SK-N-SH (cell line): ENCODE results near the gene IL2RA. TPM values are rescaled to one million over a fixed set of nuclear protein-coding genes. Genes with fewer than 3 reads are reported as not detected.
"Not testable (repeated sequence)": the region's sequence is repeated elsewhere in the genome, so short reads cannot be mapped to it uniquely, and the experiment has no call there.

Experiments used
- CTCF ChIA-PET: fragments of 300-600, 350-600 bp; formaldehyde crosslinking; extraction: SDS; loops from one replicate; lab custom pipeline; 2021; lab: Yijun Ruan, JAX
- POLR2A ChIA-PET: fragments of 350-600 bp; sonication (Branson Sonifier 250); formaldehyde crosslinking; extraction: SDS; loops from one replicate; lab custom pipeline; 2020; ENCODE audit warnings: antibody characterized with exemption, inconsistent platforms; lab: Yijun Ruan, JAX
- DNase-seq: peaks from one replicate; pipeline ENCODE4 v3.0.0; 2012
- H2AFZ ChIP-seq: fragments of 200-600 bp; sonication (generic); 2 replicates; pipeline ENCODE4 v1.8.1; 2016; ENCODE audit warnings: antibody characterized with exemption, mild to moderate bottlenecking, low read depth
- H3F3A ChIP-seq: fragments of 200-600 bp; sonication (generic); replicated peaks from 2 replicates; pipeline ENCODE3; 2016; ENCODE audit warnings: antibody characterized with exemption, mild to moderate bottlenecking; ENCODE audit not compliant: insufficient read depth
- H3K27ac ChIP-seq, 2 experiments: fragments of 200-500 bp in 1 of 2; fragments of 200-600 bp in 1 of 2; sonication (Bioruptor generic) in 1 of 2; sonication (generic), shearing (Covaris generic) in 1 of 2; 2 replicates each; pipeline versions ENCODE4 v1.5.1 to v1.6.1; 2014 to 2016; ENCODE audit warnings: low read depth in 2 of 2, inconsistent platforms in 1 of 2, low read length in 1 of 2, mild to moderate bottlenecking in 1 of 2, mixed read lengths in 1 of 2
- H3K27me3 ChIP-seq: fragments of 200-600 bp; sonication (generic), shearing (Covaris generic); 2 replicates; pipeline ENCODE4 v1.6.1; 2016; ENCODE audit warnings: mixed run types; ENCODE audit not compliant: insufficient read depth
- H3K36me3 ChIP-seq, 2 experiments: fragments of 200-500 bp in 1 of 2; fragments of 200-600 bp in 1 of 2; sonication (Bioruptor generic) in 1 of 2; sonication (generic) in 1 of 2; replicated peaks in 1 of 2; 2 replicates each; pipeline versions ENCODE3 to v1.5.1; 2014 to 2016; ENCODE audit warnings: low read length in 1 of 2, mild to moderate bottlenecking in 1 of 2; ENCODE audit not compliant: insufficient read depth in 2 of 2, control insufficient read depth in 1 of 2
- H3K4me1 ChIP-seq, 2 experiments: fragments of 200-500 bp in 1 of 2; fragments of 200-600 bp in 1 of 2; sonication (Bioruptor generic) in 1 of 2; sonication (generic), shearing (Covaris generic) in 1 of 2; 2 replicates each; pipeline versions ENCODE4 v1.5.1 to v1.6.1; 2014 to 2016; ENCODE audit warnings: low read depth in 1 of 2, low read length in 1 of 2, mixed run types in 1 of 2; ENCODE audit not compliant: insufficient read depth in 2 of 2, control insufficient read depth in 1 of 2
- H3K4me2 ChIP-seq: fragments of 200-600 bp; sonication (generic), shearing (Covaris generic); 2 replicates; pipeline ENCODE4 v1.6.1; 2017; ENCODE audit warnings: mixed run types
- H3K4me3 ChIP-seq, 2 experiments: fragments of 200-500 bp in 1 of 2; fragments of 200-600 bp in 1 of 2; sonication (Bioruptor generic) in 1 of 2; sonication (generic), shearing (Covaris generic) in 1 of 2; 2 replicates each; pipeline versions ENCODE4 v1.5.1 to v1.8.1; 2014 to 2016; ENCODE audit warnings: low read depth in 2 of 2, inconsistent platforms in 1 of 2, low read length in 1 of 2, mild to moderate bottlenecking in 1 of 2, mixed read lengths in 1 of 2, moderate library complexity in 1 of 2
- H3K79me2 ChIP-seq: fragments of 200-600 bp; sonication (generic); 2 replicates; pipeline ENCODE4 v1.8.1; 2017; ENCODE audit warnings: mild to moderate bottlenecking; ENCODE audit not compliant: insufficient read depth
- H3K9ac ChIP-seq: fragments of 200-600 bp; sonication (generic); 2 replicates; pipeline ENCODE4 v1.6.1; 2017; ENCODE audit warnings: mixed run types
- H3K9me2 ChIP-seq: fragments of 200-600 bp; sonication (generic); 2 replicates; pipeline ENCODE4 v1.6.1; 2017; ENCODE audit warnings: mixed run types
- H3K9me3 ChIP-seq: fragments of 200-600 bp; sonication (generic); 2 replicates; pipeline ENCODE4 v1.6.1; 2017; ENCODE audit warnings: mixed run types, mild to moderate bottlenecking, moderate library complexity
- H4K20me1 ChIP-seq: fragments of 200-600 bp; sonication (generic); 2 replicates; pipeline ENCODE4 v1.6.1; 2017; ENCODE audit warnings: mild to moderate bottlenecking, mixed run types; ENCODE audit not compliant: insufficient read depth
- RAD21 ChIP-seq: IDR thresholded peaks from 2 replicates; pipeline ENCODE4 v1.6.1; 2012; ENCODE audit warnings: mild to moderate bottlenecking, low read length
- ZBTB33 ChIP-seq: IDR thresholded peaks from 2 replicates; pipeline ENCODE4 v1.4.0; 2012; ENCODE audit warnings: low read depth, borderline replicate concordance
- WGBS: methylation state at CpG from one replicate; pipeline ENCODE4 v1.1.6; 2017; ENCODE audit warnings: low lambda C conversion rate; 5-methylcytosine and 5-hydroxymethylcytosine counted together
- polyA plus RNA-seq, 3 experiments: library from polyadenylated mRNA; depleted of rRNA; stranded (reverse); fragments of >200 nt; gene quantifications; 2 replicates each; pipeline ENCODE4 v1.2.3, GENCODE V29; 2012
- TF ChIP-seq, protein P1 (sequence below): IDR thresholded peaks from 2 replicates; pipeline ENCODE4; 2012

The IL2RA gene
- polyA plus RNA-seq, 1 of the 3 experiments (the other 2 are of a cell fraction), result not detected

DNA sequence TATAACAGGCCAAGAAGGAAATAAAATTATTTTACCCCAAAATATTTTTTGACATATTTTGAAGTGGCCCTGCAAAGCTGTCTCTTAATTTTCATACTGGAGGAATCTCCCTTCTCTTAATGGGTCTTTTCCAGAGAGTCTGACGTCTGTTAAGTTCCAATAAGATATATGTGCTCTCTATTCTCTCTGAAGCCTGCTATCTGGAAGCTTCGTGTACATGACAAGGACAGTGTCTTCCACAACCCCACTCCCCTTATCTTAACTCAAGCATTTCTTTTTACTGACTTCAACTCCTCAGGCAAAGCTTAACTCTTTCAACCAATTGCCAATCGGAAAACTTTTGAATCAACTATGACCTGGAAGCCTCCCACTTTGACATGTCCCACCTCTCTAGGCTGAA lies 55.6 kb downstream of the IL2RA start:
- CTCF ChIA-PET, result no interaction called here
- 22% methylated on average over 3 of the region's 3 CpGs for WGBS
- no peaks in the 10 kb centered on the region for H3K4me1 ChIP-seq
- H3F3A ChIP-seq, result no peaks in the 10 kb centered on the region
- H3K27ac ChIP-seq, result no peak overlapping the region
- no peaks in the 10 kb centered on the region for H3K9me3 ChIP-seq
- no peak overlapping the region for H2AFZ ChIP-seq
- H3K4me2 ChIP-seq, result no peak overlapping the region
- DNase-seq, result no peak
- H3K79me2 ChIP-seq, result no peaks in the 10 kb centered on the region
- no peak overlapping the region for H3K9ac ChIP-seq
- H4K20me1 ChIP-seq, result no peaks in the 10 kb centered on the region
- no peaks in the 10 kb centered on the region for H3K9me2 ChIP-seq
- TF ChIP-seq, protein P1, sequence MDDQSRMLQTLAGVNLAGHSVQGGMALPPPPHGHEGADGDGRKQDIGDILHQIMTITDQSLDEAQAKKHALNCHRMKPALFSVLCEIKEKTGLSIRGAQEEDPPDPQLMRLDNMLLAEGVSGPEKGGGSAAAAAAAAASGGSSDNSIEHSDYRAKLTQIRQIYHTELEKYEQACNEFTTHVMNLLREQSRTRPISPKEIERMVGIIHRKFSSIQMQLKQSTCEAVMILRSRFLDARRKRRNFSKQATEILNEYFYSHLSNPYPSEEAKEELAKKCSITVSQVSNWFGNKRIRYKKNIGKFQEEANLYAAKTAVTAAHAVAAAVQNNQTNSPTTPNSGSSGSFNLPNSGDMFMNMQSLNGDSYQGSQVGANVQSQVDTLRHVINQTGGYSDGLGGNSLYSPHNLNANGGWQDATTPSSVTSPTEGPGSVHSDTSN, result no peak
- no peak for TF ChIP-seq ZBTB33
- TF ChIP-seq, all 33 proteins: peak for 0
- peaks cover 21% of the 10 kb centered on the region; the same call in 1 of the 2 replicates for H3K27me3 ChIP-seq
- H3K36me3 ChIP-seq, result no peaks in the 10 kb centered on the region
- H3K4me3 ChIP-seq, result no peak overlapping the region
- POLR2A ChIA-PET, result no interaction called here

- CTCF ChIA-PET, result no interaction called here
- 12% methylated on average over 8 of the region's 8 CpGs for WGBS
- H3K4me3 ChIP-seq, result peak overlapping the region; percentile 2 to 42; a peak in 3 of 4 replicates
Observed at GRCh38 chr10:6005856-6006395, 56.2 kb downstream of the IL2RA start.

DNA sequence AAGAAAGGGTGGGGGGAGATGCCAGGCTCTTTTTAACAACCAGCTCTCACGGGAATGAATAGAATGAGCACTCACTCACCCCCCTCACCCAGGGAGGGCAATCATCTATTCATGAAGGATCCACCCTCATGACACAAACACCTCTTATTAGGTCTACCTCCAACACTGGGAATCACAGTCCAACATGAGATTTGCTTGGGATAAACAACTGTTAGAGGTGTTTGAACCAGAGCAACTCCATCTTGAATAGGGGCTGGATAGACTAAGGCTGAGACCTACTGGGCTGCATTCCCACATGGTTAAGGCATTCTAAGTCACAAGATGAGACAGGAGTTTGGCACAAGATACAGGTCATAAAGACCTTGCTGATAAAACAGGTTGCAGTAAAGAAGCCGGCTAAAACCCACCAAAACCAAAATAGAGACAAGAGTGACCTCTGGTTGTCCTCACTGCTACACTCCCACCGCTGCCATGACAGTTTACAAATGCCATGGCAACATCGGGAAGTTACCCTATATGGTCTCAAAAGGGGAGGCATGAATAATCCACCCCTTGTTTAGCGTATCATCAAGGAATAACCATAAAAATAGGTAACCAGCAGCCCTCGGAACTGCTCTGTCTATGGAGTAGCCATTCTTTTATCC lies 56.9 kb downstream of the IL2RA start:
- H3K9me3 ChIP-seq, H3K9me2 ChIP-seq, H3K36me3 ChIP-seq, H4K20me1 ChIP-seq, H3K9ac ChIP-seq, CTCF ChIA-PET, H3K27ac ChIP-seq, POLR2A ChIA-PET, H3F3A ChIP-seq, DNase-seq, H3K4me1 ChIP-seq, H3K79me2 ChIP-seq: not testable (repeated sequence)
- peak overlapping the region; percentile 2 to 42; a peak in 3 of 4 replicates for H3K4me3 ChIP-seq
- peaks cover 23% of the 10 kb centered on the region; the same call in 1 of the 2 replicates for H3K27me3 ChIP-seq
- H3K4me2 ChIP-seq, result peak overlapping the region; percentile 39; the same call in 1 of the 2 replicates
- WGBS, result 16% methylated on average over 6 of the region's 6 CpGs
- peak overlapping the region; percentile 44; the same call in 1 of the 2 replicates for H2AFZ ChIP-seq

More at GRCh38 chr10:6005856-6006395, 56.2 kb downstream of the IL2RA start:
- H3F3A ChIP-seq, result no peaks in the 10 kb centered on the region
- no peak for DNase-seq
- H2AFZ ChIP-seq, result peak overlapping the region; percentile 44; the same call in 1 of the 2 replicates
- H3K4me2 ChIP-seq, result peak overlapping the region; percentile 39; the same call in 1 of the 2 replicates
- H3K27ac ChIP-seq, result no peak overlapping the region
- no peaks in the 10 kb centered on the region for H4K20me1 ChIP-seq
- no peaks in the 10 kb centered on the region for H3K4me1 ChIP-seq
- H3K27me3 ChIP-seq, result peaks cover 23% of the 10 kb centered on the region; the same call in 1 of the 2 replicates
- POLR2A ChIA-PET, result no interaction called here
- no peak for TF ChIP-seq RAD21
- H3K36me3 ChIP-seq, result no peaks in the 10 kb centered on the region
- H3K9ac ChIP-seq, result no peak overlapping the region
- no peaks in the 10 kb centered on the region for H3K9me2 ChIP-seq
- H3K79me2 ChIP-seq, result no peaks in the 10 kb centered on the region
- no peaks in the 10 kb centered on the region for H3K9me3 ChIP-seq
